HG03175 (cell line): Measurements from ENCODE around the gene THRB.
"Not testable (repeated sequence)": the region's sequence is repeated elsewhere in the genome, so short reads cannot be mapped to it uniquely, and the experiment has no call there.

Experiments
- ATAC-seq: cut with Tn5 transposase; IDR thresholded peaks from one replicate; pipeline ENCODE4 v1.9.1; 2021; ENCODE audit warnings: mild to moderate bottlenecking, moderate library complexity; ENCODE audit not compliant: unreplicated experiment

The THRB gene

DNA sequence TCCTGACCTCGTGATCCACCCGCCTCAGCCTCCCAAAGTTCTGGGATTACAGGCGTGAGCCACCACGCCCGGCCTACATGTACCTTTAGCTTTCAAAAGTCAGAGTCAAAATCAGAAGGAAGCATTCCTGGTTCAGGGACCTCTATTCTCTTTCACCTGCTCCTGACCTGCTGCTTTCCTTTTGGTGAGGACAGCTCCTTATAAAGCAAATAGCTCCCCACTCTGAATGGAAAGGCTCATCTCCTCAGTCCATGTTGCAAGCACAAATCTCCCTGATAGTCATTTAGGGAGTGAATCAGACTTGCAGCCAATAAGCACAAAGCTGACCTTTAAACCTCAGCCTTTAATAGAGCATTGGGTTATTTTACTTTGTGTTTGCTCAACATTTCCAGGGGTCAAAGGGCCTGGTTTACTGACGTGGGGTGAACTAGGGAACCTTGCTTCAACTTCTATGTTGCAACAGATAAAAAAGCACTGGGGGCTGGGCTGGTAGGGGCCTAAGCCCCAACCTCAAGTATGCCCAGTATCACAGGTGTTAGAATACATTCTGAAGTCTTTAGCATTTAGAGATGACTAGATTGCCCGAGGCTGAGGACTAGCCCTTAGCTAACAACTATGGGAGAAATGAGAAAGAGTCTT is 43.1 kb downstream of the THRB start:
- no peak for ATAC-seq

DNA sequence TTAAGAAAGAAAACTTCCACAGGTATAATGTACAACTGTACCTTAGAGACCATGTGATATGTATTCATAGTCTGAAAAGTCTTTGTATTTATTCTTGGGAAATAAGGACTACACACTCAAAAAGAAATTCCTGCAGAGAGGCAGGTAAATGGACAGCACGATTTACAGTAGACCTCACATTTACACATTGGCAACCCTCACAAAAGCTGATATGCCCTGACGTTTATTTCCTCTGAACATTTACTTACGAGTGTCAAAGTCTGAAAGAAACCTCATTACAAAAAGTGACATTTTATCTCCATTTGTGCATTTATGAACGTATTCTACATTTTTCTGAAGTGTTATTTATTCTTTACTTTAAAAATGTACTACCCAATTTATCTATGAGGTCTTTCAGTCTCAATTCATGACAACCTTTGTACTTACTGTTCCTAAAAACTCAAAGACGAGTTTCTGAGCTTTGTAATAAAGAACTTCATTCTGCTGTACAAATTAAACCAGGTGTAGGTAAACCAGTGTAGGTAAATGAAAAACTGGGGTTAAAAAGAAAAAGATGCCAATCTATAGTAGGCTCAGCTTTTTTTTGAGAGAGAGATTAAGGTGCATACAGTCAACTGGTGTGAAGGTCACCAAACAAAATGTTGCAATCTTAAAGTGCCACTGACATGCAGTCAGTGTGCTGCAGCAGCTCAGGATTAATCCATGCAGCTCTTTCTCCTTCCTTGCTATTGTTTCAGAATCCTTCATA is 44.3 kb downstream of the THRB start:
- no peak for ATAC-seq

DNA sequence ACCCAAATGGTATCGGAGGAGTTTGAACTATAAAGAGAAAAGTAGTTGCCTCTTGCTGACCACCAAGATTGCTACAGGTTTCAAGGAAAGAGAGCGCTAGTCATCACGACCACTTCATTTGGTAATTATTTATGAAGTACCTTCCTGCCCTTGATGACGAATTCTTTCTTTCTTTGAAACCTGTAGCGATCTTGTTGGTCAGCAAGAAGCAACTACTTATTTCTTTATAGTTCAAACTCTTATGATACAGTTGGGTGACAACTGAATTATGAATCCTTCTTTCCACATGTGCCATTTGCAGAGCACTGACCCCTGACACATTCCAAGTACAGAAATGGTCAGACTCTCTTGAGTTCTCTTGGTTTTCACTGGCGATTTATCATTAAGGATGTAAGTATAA is 46.8 kb downstream of the THRB start:
- ATAC-seq: no peak

DNA sequence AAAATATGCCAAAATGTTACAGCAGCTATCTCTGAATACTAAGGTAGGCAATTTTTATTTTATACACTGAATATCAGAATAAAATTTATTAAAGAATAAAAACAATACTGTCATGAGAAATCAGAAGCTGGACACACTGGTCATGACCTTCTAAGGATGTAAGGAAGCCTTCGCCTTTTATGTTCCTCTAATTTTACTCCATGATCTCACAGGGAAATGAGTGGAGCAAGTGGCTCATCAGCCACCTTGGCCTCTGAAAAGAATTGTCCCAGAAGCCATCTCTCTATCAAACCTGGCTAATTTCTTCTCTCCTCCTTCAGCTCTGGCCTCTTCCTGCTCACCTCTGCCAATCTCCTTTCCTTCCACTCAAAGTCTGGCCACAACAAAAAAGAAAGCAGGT is 48.6 kb downstream of the THRB start:
- ATAC-seq: no peak

DNA sequence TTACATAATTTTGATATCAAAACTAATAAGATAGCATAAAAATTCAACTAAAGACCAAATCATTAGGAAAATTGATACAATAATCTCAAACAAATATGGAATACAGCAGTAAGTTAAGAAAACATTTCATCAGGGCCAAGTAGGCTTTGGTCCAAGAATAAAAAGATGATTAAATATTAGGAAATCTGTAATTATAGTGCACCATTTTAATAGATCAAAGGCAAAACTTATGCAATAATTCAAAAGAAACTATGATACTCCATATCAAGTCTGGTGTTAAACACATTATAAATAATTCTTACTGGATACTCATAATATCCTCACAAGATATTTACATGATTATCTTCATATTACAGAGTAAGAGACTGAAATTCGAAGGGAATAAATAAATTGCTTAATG is 51.2 kb downstream of the THRB start:
- no peak for ATAC-seq

DNA sequence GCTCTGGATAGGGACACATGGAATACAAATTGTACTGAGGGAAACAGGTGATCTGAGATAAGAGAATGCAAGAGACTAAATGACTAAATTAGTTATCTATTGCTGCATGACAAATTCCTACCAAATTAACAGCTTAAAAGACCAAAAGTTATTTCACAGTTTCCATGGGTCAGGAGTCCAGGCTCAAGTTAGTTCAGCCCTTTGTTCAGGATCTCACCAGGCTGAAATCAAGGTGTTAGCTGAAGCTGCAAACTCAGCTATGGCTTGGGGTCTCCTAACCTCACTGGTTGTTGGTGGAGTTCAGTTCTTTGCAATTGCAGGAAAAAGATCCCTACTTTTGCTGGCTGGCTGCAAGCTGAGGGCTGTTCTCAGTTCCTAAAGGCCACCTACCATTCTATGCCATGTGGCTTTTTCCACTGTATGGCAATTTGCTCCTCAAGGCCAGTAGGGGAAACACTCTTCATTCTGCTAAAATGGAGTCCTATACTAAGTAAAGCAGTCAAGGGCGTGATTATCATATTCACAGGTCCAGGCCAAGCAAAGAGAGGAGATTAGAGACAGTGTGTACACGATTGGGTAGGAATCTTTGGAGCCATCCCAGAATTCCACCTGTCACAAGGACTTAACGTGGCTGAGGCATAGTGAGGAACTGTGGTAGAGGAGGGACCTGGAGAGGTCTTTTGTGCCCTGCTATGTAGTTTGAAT is 53.7 kb downstream of the THRB start:
- no peak for ATAC-seq

DNA sequence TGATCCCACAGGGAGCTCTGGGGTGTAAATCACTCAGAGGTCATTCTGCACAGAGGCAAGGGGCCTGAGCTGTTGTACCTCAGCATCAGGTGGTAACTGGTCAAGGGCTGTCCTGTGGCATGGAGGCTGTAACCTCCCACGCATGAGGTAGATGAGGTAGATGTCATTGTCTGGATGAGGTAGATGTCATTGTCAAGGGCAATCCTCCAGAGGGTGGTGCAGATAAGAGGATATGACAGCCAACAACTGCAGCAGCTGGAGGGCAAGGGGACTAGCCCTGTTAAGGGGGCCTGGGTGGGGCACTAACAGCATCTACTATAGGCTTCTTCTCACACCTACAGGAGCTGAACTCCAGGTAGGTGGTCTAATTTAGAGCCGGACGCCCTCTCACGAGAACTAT is 55.6 kb downstream of the THRB start:
- ATAC-seq: no peak

DNA sequence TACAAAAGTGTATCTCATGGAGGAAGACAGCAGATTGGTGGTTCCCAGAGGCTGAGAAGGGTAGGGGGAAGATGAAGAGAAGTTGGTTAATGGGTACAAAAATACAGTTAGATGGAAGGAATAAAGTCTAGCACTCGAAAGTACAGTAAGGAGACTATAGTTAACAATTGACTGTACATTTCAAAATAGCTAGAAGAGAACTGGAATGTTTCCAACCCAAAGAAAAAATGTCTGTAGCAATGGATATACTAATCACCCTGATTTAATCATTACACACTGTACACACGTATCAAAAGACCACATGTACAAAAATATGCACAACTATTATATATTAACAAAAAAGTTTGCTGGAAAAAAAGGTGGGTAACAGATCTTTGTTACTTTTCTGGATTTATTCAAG is 57.3 kb downstream of the THRB start:
- ATAC-seq: no peak

DNA sequence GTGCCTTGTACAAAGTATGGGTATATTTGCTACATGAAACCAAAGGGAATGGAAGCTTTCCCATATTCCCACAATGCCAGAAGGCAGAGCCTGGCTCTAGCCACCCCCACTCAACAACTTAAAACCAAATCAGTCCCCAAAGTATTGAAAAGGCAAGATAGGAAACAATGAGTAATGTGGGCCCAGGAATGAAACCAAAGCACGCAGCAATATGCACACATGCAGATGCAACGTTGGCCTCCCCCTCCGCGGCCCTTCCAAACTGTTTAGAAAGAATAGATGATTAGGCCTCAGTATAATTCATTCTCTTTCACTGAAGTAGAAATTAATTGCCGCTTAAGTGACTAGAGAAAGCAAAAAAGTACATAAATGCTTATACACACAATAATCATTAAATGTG is 59.1 kb downstream of the THRB start:
- ATAC-seq: no peak

DNA sequence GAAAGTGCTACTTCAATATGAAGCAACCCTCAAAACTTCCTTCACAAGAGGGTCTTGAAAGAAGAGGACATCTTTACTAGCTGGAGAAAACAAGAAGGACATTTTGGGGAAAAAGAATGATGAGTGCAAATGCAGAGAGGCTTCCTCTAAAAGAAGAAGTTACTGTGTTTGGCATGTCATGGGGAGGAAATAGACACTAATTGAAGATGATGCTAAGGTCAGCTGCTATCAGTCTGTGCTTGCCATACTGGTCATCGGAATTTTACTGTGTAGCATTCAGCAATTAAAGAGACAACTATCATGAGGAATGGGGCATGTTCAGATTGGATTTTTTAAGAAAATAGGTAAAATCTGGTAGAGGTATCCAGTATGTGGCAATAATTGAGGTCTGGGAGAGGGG is 60.0 kb downstream of the THRB start:
- no peak for ATAC-seq

DNA sequence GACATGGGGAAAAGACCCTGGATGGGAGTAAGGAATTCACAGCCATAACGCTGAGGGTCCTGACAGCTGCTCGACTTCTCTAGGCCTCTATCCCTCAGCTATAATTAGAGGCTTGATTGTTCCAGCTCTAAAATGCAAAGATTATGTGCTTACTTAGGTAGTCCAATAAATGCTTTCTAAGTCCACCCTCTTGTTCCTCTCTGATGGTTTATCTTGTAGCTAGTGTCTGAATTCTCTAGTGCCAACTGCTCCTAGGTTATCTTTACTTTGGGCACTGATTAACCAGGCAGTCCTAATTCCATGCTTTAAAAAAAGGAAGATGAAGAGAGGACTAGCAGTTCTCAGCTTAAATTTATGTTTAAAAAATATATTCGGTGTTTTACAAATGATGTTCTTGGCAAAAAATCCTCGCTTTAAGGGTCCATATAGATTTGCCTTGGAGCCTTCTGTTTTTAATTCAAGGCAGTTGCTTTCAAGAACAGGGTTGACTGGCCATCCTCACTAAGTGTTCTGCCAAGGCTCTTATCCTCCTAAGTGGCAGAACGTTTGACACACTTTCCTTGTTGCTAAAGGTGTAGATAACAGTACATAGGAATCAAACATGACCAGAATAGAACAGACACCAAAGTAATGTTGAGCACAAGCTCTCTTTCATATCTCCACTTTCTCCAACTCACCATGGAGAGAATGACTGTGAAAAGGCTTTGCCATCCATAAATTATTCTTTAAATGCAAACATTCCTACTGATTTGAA is 60.6 kb downstream of the THRB start:
- ATAC-seq: no peak

DNA sequence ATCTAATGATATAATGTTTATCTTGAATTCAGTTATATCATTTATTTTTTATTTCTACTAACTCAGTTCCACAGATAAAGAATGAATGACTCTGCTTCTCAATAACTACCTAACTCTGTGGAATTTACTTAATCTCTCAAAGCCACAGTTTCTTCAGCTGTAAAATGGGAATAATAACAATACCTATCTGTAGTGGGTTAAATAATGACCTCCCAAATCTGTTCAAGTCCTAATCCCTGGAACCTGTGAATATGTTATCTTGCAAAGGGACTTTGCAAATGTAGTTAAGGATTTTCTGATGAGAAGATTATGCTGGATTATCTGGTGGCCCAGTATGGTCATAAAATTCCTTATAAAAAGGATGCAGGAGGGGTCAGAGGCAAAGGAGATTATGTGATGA is 61.7 kb downstream of the THRB start:
- ATAC-seq: no peak

DNA sequence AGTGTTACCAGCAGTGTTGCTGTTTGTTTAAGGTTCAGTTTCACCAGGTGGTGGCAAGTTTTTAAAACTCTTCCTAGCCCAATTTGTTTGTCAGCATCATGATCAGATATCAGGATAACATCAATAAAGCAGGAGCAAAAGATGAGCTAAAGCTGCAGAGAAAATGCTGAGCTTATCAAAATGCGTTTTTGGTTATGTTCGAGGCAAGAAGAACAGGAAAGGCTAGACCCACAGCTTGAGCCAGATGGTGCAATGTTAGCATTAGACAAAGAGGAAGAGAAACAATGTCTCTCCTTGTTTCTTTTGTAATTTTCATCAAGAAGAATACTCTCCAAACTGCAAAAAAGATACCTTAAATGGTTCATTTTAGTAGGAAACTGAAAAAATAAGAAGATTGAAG is 66.2 kb downstream of the THRB start:
- no peak for ATAC-seq

DNA sequence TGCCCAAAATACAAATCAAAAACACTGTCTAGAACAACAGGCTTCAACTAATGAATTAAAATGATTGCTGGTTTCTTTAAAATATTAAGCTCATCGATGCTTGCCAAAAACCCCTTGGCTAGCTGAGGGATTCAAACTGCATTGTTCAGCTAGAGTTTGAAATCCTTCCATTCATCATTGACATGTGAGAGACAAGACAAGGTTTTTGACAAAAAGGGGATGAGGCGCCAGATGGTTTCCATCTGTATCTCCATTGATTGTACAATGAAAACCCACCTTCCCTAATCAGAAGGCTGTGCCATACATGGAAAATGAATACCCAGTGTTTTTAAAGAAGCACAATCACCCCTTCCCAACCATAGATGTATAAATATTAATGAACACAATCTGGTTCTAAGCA is 67.8 kb downstream of the THRB start:
- ATAC-seq: no peak

DNA sequence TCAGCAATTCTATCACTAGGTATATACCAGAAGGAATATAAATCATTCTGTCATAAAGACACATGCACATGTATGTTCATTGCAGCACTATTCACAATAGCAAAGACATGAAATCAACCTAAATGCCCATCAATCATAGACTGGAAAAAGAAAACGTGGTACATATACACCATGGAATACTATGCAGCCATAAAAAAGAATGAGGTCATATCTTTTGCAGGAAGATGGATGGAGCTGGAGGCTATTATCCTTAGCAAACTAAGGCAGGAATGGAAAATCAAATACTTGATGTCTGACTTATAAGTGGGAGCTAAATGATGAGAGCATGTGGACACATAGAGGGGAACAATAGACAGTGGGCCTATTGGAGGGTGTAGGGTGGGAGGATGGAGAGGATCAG is 73.8 kb downstream of the THRB start:
- not testable (repeated sequence) for ATAC-seq

DNA sequence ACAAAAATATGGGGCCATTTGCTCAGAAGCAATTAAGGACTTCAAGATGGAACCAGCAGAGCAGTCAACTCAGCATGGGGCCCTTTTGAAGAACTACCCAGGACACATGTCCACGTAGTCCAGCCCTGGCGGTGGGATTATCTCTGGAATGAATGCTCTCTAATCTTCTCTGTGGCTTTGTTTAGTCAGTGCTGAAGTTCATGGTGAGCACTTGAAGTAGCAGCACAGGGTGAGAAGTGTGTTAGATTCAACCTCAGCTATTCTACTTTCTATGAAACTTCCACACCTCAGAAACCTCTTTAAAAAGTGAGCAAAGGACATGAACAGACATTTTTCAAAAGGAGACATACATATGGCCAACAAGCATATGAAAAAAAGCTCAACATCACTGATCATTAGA is 74.4 kb downstream of the THRB start:
- ATAC-seq: no peak

DNA sequence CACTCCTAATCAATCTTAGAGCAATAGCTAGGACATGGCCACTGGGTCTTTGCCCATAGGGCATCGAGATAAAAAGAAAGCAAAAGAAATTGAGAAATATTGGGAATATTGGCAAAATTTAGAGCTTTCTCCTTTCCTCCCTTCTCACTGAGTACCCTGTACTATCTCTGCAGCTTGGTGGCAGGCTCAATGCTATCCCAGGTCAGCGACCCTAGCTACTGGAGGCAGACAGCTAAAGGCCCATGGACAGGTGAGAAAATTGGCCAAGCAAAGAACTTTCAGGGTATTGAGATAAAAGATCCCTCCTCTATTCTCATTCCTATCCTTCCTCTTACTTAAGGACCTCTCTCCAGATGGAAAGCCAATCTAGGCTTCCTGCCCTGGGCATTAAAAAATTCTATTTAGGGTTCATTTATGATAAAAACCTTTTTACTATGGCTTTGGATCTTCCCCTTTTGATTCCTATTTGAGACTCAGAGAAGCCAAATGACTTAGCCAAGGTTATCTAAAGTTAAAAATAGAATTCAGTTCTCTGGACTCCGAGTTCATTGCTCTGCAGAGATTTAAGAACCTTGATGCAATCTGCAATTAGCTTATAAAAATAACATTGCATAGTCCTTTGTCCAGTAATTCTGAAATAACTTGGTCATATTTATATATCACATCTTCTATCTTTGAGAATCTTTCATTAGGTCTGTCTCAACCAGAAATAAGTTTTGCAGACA is 75.4 kb downstream of the THRB start:
- no peak for ATAC-seq

DNA sequence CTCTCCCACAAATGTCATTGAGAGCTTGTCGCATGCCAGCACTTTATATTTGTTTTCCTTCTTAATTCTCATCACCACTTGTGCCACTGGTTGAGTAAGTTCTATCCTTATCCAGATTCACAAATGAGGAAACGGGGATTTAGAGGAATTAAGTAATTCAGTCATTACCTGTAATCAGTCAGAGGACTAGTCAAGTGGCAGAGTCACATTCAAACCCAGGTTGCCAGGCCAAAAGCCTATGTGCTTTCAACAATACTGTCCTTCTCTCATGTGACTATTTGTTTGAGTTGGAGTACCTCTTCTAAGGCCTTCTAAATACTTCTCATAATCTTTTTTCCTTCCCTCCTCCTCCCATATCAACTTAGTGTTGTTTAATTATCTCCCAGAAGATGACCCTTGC is 76.9 kb downstream of the THRB start:
- no peak for ATAC-seq

DNA sequence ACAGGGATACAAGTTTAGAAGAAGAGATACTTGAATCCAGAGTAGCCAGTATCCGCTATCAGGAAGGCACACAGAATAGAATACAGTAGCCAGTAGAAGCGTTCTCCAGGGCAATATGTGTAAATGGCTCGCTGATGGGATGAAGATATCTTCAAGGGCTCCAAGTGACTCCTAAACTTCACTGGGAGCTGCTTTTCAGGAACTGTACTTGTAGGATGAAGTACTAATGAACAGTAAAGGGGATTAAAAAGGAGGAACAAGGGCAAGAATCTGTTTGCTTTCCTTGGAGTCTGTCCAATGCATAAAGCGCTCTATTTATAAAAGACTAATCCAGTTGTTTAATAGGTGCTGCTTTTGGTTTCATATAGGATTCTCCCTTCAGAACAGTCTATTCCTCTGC is 78.4 kb downstream of the THRB start:
- no peak for ATAC-seq

DNA sequence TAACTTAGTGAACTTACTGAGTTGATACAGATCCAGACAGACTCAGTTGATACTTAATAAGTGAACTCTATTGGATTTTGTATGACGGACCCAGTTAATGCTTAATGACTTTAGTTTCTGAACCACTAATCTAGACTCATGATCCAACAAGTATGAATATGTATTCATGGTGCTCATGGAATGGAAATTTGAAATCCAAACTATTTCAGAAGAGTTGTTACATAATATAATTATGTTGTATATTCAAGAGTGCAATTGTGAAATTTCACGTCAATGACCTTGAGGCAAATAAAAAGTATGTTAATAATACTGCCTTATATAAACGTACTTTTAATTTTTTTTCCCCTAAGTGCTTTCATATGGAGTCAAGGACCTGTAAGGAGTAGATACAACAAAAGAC is 78.8 kb downstream of the THRB start:
- no peak for ATAC-seq

DNA sequence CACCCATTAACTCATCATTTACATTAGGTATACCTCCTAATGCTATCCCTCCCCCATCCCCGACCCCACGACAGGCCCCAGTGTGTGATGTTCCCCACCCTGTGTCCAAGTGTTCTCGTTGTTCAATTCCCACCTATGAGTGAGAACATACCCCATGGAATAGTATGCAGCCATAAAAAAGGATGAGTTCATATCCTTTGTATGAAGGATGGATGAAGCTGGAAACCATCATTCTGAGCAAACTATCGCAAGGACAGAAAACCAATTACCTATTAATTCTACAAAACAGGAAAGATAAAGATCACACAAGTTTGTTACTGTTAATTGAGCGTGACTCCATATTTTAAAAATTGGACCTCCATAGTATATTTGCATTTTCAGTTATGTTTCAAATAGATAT is 81.0 kb downstream of the THRB start:
- ATAC-seq: not testable (repeated sequence)
